Effector memory CD4-positive, alpha-beta T cell (primary cell): ENCODE data around the gene KLF9.
"Not testable (repeated sequence)": the region's sequence is repeated elsewhere in the genome, so short reads cannot be mapped to it uniquely, and the experiment has no call there.

Experiments
- DNase-seq, 3 donors: peaks; one replicate each; pipeline ENCODE4 v3.0.0-alpha.2; 2020
- H3K27ac ChIP-seq: 2 replicates; pipeline ENCODE4 v1.7.0; 2013; ENCODE audit warnings: mild to moderate bottlenecking, low read length, moderate library complexity; ENCODE audit not compliant: insufficient read depth, poor library complexity, severe bottlenecking
- H3K27me3 ChIP-seq: replicated peaks from 2 replicates; pipeline ENCODE4 v1.7.0; 2013; ENCODE audit warnings: mild to moderate bottlenecking, low read length; ENCODE audit not compliant: insufficient read depth, control insufficient read depth, poor library complexity, severe bottlenecking
- H3K36me3 ChIP-seq: 2 replicates; pipeline ENCODE4 v1.7.0; 2013; ENCODE audit warnings: mild to moderate bottlenecking, low read length, moderate library complexity; ENCODE audit not compliant: control insufficient read depth, insufficient read depth
- H3K4me1 ChIP-seq: 2 replicates; pipeline ENCODE4 v1.7.0; 2013; ENCODE audit warnings: low read length, mild to moderate bottlenecking; ENCODE audit not compliant: control insufficient read depth, insufficient read depth, poor library complexity, severe bottlenecking
- H3K4me3 ChIP-seq: 2 replicates; pipeline ENCODE4 v1.7.0; 2013; ENCODE audit warnings: low read length, low read depth, mild to moderate bottlenecking; ENCODE audit not compliant: insufficient read depth, poor library complexity, severe bottlenecking
- H3K9me3 ChIP-seq: 2 replicates; pipeline ENCODE4 v1.7.0; 2013; ENCODE audit warnings: mild to moderate bottlenecking, low read length, moderate library complexity; ENCODE audit not compliant: control insufficient read depth

Gene KLF9

GRCh38 chr9:70405808-70406433 lies 8.5 kb downstream of the KLF9 start:
- no peak overlapping the region for H3K4me3 ChIP-seq
- H3K4me1 ChIP-seq: peaks cover 45% of the 10 kb centered on the region
- H3K9me3 ChIP-seq: no peaks in the 10 kb centered on the region
- H3K36me3 ChIP-seq: peaks cover 7% of the 10 kb centered on the region
- no peak overlapping the region for H3K27ac ChIP-seq
- DNase-seq: no peak
- no peaks in the 10 kb centered on the region for H3K27me3 ChIP-seq

- H3K36me3 ChIP-seq: peaks cover 4% of the 10 kb centered on the region
- no peaks in the 10 kb centered on the region for H3K9me3 ChIP-seq
- peaks cover 38% of the 10 kb centered on the region for H3K4me1 ChIP-seq
- no peak for DNase-seq
- no peak overlapping the region for H3K27ac ChIP-seq
- no peak overlapping the region for H3K4me3 ChIP-seq
- H3K27me3 ChIP-seq: no peaks in the 10 kb centered on the region
These were observed 10.2 kb downstream of the KLF9 start for GRCh38 chr9:70404261-70404660.

GRCh38 chr9:70403618-70404025 lies 10.8 kb downstream of the KLF9 start:
- Histone ChIP-seq H3K9me3 (no peaks in the 10 kb centered on the region), H3K4me1 (peaks cover 39% of the 10 kb centered on the region), H3K4me3 (no peak overlapping the region), H3K27me3 (no peaks in the 10 kb centered on the region), H3K36me3 (peaks cover 3% of the 10 kb centered on the region), H3K27ac (no peak overlapping the region)
- DNase-seq: no peak

GRCh38 chr9:70403166-70403565 lies 11.3 kb downstream of the KLF9 start:
- Histone ChIP-seq H3K4me3 (no peak overlapping the region), H3K27ac (no peak overlapping the region), H3K27me3 (no peaks in the 10 kb centered on the region), H3K36me3 (no peaks in the 10 kb centered on the region), H3K4me1 (peaks cover 34% of the 10 kb centered on the region), H3K9me3 (no peaks in the 10 kb centered on the region)
- no peak for DNase-seq

- H3K4me3 ChIP-seq: no peak overlapping the region
- DNase-seq: no peak
- H3K36me3 ChIP-seq: no peaks in the 10 kb centered on the region
- H3K4me1 ChIP-seq: peaks cover 39% of the 10 kb centered on the region
- no peaks in the 10 kb centered on the region for H3K27me3 ChIP-seq
- H3K9me3 ChIP-seq: no peaks in the 10 kb centered on the region
- H3K27ac ChIP-seq: no peak overlapping the region
These were observed 12.2 kb downstream of the KLF9 start for GRCh38 chr9:70402213-70402612.

- H3K36me3 ChIP-seq, H3K9me3 ChIP-seq, H3K4me3 ChIP-seq, DNase-seq, H3K27ac ChIP-seq, H3K27me3 ChIP-seq: not testable (repeated sequence)
- H3K4me1 ChIP-seq: peaks cover 38% of the 10 kb centered on the region
These were observed 13.2 kb downstream of the KLF9 start for GRCh38 chr9:70401241-70401640.

- Histone ChIP-seq H3K36me3 (no peaks in the 10 kb centered on the region), H3K4me1 (peaks cover 34% of the 10 kb centered on the region), H3K9me3 (no peaks in the 10 kb centered on the region), H3K27ac (no peak overlapping the region), H3K4me3 (no peak overlapping the region), H3K27me3 (no peaks in the 10 kb centered on the region)
- DNase-seq: no peak
These were observed 14.2 kb downstream of the KLF9 start for GRCh38 chr9:70400107-70400892.

GRCh38 chr9:70399141-70399540 lies 15.3 kb downstream of the KLF9 start:
- Histone ChIP-seq H3K9me3 (no peaks in the 10 kb centered on the region), H3K27me3 (no peaks in the 10 kb centered on the region), H3K4me1 (peaks cover 24% of the 10 kb centered on the region), H3K4me3 (no peak overlapping the region), H3K36me3 (no peaks in the 10 kb centered on the region), H3K27ac (peak overlapping the region; percentile 12)
- no peak for DNase-seq

- no peak overlapping the region for H3K27ac ChIP-seq
- DNase-seq: no peak
- no peak overlapping the region for H3K4me3 ChIP-seq
- no peaks in the 10 kb centered on the region for H3K36me3 ChIP-seq
- no peaks in the 10 kb centered on the region for H3K9me3 ChIP-seq
- peaks cover 24% of the 10 kb centered on the region for H3K4me1 ChIP-seq
- H3K27me3 ChIP-seq: no peaks in the 10 kb centered on the region
These were observed 16.3 kb downstream of the KLF9 start for GRCh38 chr9:70398145-70398556.

GRCh38 chr9:70395652-70396051 lies 18.8 kb downstream of the KLF9 start:
- Histone ChIP-seq H3K4me1 (peaks cover 35% of the 10 kb centered on the region), H3K9me3 (no peaks in the 10 kb centered on the region), H3K36me3 (no peaks in the 10 kb centered on the region), H3K27me3 (no peaks in the 10 kb centered on the region), H3K27ac (no peak overlapping the region), H3K4me3 (no peak overlapping the region)
- no peak for DNase-seq
